Endodermal cell (in vitro differentiated cells): ENCODE data around the gene CPO. TPM values are rescaled to one million over a fixed set of nuclear protein-coding genes. Genes with fewer than 3 reads are reported as not detected.
A peak's percentile ranks its signal among the peaks of the same experiment; 100 is the strongest.

Experiments used
- DNase-seq: peaks from one replicate; pipeline ENCODE4 v3.0.0-alpha.2; 2017
- H3K27ac ChIP-seq: 2 replicates; pipeline ENCODE4 v1.5.1; 2013; ENCODE audit warnings: mild to moderate bottlenecking, low read depth, low read length, moderate library complexity
- H3K27me3 ChIP-seq: 2 replicates; pipeline ENCODE4 v1.6.1; 2013; ENCODE audit warnings: mild to moderate bottlenecking, low read length, moderate library complexity; ENCODE audit not compliant: insufficient read depth, control insufficient read depth, poor library complexity, severe bottlenecking
- H3K36me3 ChIP-seq: 2 replicates; pipeline ENCODE4 v1.7.0; 2013; ENCODE audit warnings: mild to moderate bottlenecking, low read length, moderate library complexity; ENCODE audit not compliant: control insufficient read depth, insufficient read depth
- H3K4me1 ChIP-seq: one replicate; pipeline ENCODE4 v1.7.0; 2013; ENCODE audit warnings: low read length; ENCODE audit not compliant: control insufficient read depth, insufficient read depth
- H3K4me3 ChIP-seq: 2 replicates; pipeline ENCODE4 v1.5.1; 2013; ENCODE audit warnings: mild to moderate bottlenecking, low read length, moderate library complexity
- H3K9ac ChIP-seq: 2 replicates; pipeline ENCODE4 v1.6.1; 2013; ENCODE audit warnings: mild to moderate bottlenecking, low read length, moderate library complexity; ENCODE audit not compliant: poor library complexity, severe bottlenecking; ENCODE audit errors: extremely low read depth
- H3K9me3 ChIP-seq: 2 replicates; pipeline ENCODE4 v1.6.1; 2013; ENCODE audit warnings: mild to moderate bottlenecking, low read length, moderate library complexity; ENCODE audit not compliant: control insufficient read depth
- H3K27ac Mint-ChIP-seq: 2 replicates; pipeline ENCODE4 v1.8.0; 2020; ENCODE audit warnings: mixed read lengths
- H3K27me3 Mint-ChIP-seq: 2 replicates; pipeline ENCODE4 v1.8.0; 2021; ENCODE audit warnings: mild to moderate bottlenecking, mixed read lengths; ENCODE audit not compliant: insufficient read depth
- H3K36me3 Mint-ChIP-seq: 2 replicates; pipeline ENCODE4 v1.8.0; 2020; ENCODE audit warnings: low read depth, mixed read lengths
- H3K4me1 Mint-ChIP-seq: 2 replicates; pipeline ENCODE4 v1.8.0; 2020; ENCODE audit warnings: mixed read lengths
- H3K4me3 Mint-ChIP-seq: 2 replicates; pipeline ENCODE4 v1.8.0; 2020; ENCODE audit warnings: mild to moderate bottlenecking, moderate library complexity, mixed read lengths
- H3K9me3 Mint-ChIP-seq: 2 replicates; pipeline ENCODE4 v1.8.0; 2020; ENCODE audit warnings: mild to moderate bottlenecking, mixed read lengths
- WGBS, 2 experiments: methylation state at CpG; one replicate each; pipeline versions ENCODE4 v1.1.5 to v1.1.7; 2013; ENCODE audit warnings: missing lambda C conversion rate in 2 of 2, mixed read lengths in 1 of 2; ENCODE audit not compliant: insufficient coverage in 1 of 2, insufficient read length in 1 of 2; 5-methylcytosine and 5-hydroxymethylcytosine counted together
- total RNA-seq, 2 donors: library from RNA; stranded (reverse); fragmentation: NEBNext Ultra II Directional in 1 of 2; extraction: Animal tissue kit (Norgen Biotek cat#: 25700) in 1 of 2; gene quantifications; 2 replicates in 1 of 2; 3 replicates in 1 of 2; pipeline ENCODE4 v1.2.1, GENCODE V29; 2021
- TF ChIP-seq, protein P1 (sequence below): fragments of 200-600 bp; sonication (generic); conservative IDR thresholded peaks from 2 replicates; pipeline ENCODE4 v1.5.0; 2021; ENCODE audit warnings: antibody characterized with exemption, mild to moderate bottlenecking

The CPO gene
- total RNA-seq, 2 donors from 2014 or later: 0.95 to 1.0 TPM

GRCh38 chr2:206988884-206989283 lies 49.6 kb downstream of the CPO start:
- no peak overlapping the region for H3K4me3 ChIP-seq
- no peak overlapping the region for H3K4me3 Mint-ChIP-seq
- TF ChIP-seq, protein P1, sequence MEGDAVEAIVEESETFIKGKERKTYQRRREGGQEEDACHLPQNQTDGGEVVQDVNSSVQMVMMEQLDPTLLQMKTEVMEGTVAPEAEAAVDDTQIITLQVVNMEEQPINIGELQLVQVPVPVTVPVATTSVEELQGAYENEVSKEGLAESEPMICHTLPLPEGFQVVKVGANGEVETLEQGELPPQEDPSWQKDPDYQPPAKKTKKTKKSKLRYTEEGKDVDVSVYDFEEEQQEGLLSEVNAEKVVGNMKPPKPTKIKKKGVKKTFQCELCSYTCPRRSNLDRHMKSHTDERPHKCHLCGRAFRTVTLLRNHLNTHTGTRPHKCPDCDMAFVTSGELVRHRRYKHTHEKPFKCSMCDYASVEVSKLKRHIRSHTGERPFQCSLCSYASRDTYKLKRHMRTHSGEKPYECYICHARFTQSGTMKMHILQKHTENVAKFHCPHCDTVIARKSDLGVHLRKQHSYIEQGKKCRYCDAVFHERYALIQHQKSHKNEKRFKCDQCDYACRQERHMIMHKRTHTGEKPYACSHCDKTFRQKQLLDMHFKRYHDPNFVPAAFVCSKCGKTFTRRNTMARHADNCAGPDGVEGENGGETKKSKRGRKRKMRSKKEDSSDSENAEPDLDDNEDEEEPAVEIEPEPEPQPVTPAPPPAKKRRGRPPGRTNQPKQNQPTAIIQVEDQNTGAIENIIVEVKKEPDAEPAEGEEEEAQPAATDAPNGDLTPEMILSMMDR: no peak
- H3K27me3 Mint-ChIP-seq: no peaks in the 10 kb centered on the region
- no peaks in the 10 kb centered on the region for H3K9me3 Mint-ChIP-seq
- H3K4me1 ChIP-seq: no peaks in the 10 kb centered on the region
- no peaks in the 10 kb centered on the region for H3K27me3 ChIP-seq
- H3K36me3 ChIP-seq: no peaks in the 10 kb centered on the region
- no peaks in the 10 kb centered on the region for H3K36me3 Mint-ChIP-seq
- H3K4me1 Mint-ChIP-seq: no peaks in the 10 kb centered on the region
- no peak for DNase-seq
- H3K27ac Mint-ChIP-seq: no peak overlapping the region
- no peaks in the 10 kb centered on the region for H3K9me3 ChIP-seq
- no peak overlapping the region for H3K27ac ChIP-seq
- 100% methylated on average over 1 of the region's 1 CpG; no CpG with 5 or more reads in 1 of the 2 experiments for WGBS, 2 experiments
- no peak overlapping the region for H3K9ac ChIP-seq

DNA sequence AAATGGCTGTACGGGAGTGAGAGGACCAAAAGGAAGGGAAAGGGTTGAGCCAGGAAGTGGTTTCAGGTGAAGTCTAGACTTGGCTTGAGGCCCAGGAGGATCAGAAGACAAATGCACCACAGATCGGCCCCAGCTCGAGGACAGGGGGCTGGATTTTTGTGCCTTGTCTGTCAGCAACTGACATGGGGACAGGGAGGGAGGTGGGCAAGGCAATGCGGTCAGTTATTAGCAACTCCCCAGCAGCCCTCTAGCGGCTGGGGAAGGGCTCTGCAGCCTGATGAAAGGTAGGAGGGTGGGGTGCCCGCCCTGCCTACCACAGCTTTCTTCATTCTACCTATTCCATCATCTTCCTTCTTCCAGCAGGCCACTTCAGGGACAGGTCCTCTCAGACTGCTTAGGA lies 50.0 kb downstream of the CPO start:
- no peaks in the 10 kb centered on the region for H3K4me1 Mint-ChIP-seq
- H3K9ac ChIP-seq: no peak overlapping the region
- H3K27ac ChIP-seq: no peak overlapping the region
- WGBS, 2 experiments: 53 to 100% methylated on average over 1 to 6 of the region's 6 CpGs
- no peak overlapping the region for H3K27ac Mint-ChIP-seq
- no peaks in the 10 kb centered on the region for H3K9me3 Mint-ChIP-seq
- no peak overlapping the region for H3K4me3 ChIP-seq
- H3K27me3 ChIP-seq: no peaks in the 10 kb centered on the region
- no peaks in the 10 kb centered on the region for H3K36me3 ChIP-seq
- peak; percentile 83 for DNase-seq
- H3K36me3 Mint-ChIP-seq: no peaks in the 10 kb centered on the region
- no peaks in the 10 kb centered on the region for H3K27me3 Mint-ChIP-seq
- H3K4me3 Mint-ChIP-seq: no peak overlapping the region
- no peaks in the 10 kb centered on the region for H3K4me1 ChIP-seq
- no peaks in the 10 kb centered on the region for H3K9me3 ChIP-seq
- TF ChIP-seq, protein P1: peak; percentile 94

DNA sequence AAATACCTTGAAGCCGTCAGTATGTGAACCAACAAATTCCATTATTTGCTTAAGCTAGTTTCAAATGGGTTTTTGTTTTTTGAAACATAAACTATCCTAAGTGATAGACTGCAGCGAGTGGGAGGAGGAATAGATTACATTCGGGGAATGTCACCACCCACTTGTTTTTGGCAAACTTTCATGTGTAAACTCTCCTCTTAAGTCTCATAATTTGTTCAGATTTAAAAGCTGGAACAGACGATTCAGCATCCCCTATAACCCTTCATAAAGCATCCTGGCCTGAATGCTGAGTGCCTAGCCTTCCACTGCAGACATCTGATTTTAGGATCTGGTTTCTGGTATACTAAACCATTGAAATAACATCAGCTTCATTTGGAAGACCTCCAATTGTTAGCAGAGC lies 51.0 kb downstream of the CPO start:
- no peaks in the 10 kb centered on the region for H3K27me3 ChIP-seq
- TF ChIP-seq, protein P1: no peak
- no peaks in the 10 kb centered on the region for H3K4me1 ChIP-seq
- Mint-ChIP-seq H3K4me3 (no peak overlapping the region), H3K36me3 (no peaks in the 10 kb centered on the region), H3K9me3 (peaks cover 7% of the 10 kb centered on the region), H3K27ac (no peak overlapping the region), H3K4me1 (no peaks in the 10 kb centered on the region), H3K27me3 (no peaks in the 10 kb centered on the region)
- no peak for DNase-seq
- H3K9ac ChIP-seq: no peak overlapping the region
- no peaks in the 10 kb centered on the region for H3K9me3 ChIP-seq
- WGBS, 2 experiments: 93 to 94% methylated on average over 2 to 4 of the region's 4 CpGs
- no peak overlapping the region for H3K4me3 ChIP-seq
- no peak overlapping the region for H3K27ac ChIP-seq
- H3K36me3 ChIP-seq: no peaks in the 10 kb centered on the region
